OCI-LY7 (cell line): ENCODE measurements around the gene NEO1. TPM values are rescaled to one million over a fixed set of nuclear protein-coding genes. Genes with fewer than 3 reads are reported as not detected.

Source experiments
- BruUV-seq: library from RNA; stranded (reverse); fragments of 400-500 nt; replicated peaks from 2 replicates; lab custom pipeline; 2021; lab: Mats Ljungman, UMichigan
- CTCF ChIA-PET: fragments of 300-600 bp; sonication (Branson Sonifier 250); formaldehyde crosslinking; loops from one replicate; lab custom pipeline; 2022; ENCODE audit warnings: antibody characterized with exemption; ENCODE audit not compliant: unreplicated experiment; lab: Charles Lee
- POLR2A ChIA-PET: fragments of 300-600 bp; sonication (Branson Sonifier 250); formaldehyde crosslinking; loops from one replicate; lab custom pipeline; 2022; ENCODE audit warnings: antibody characterized with exemption; lab: Charles Lee
- DNase-seq: peaks from one replicate; pipeline ENCODE4 v3.0.0-alpha.2; 2015; ENCODE audit warnings: low spot score
- H2AFZ ChIP-seq: fragments of 200-600 bp; sonication (generic), shearing (Covaris generic); 2 replicates; pipeline ENCODE4 v1.6.1; 2014; ENCODE audit warnings: mild to moderate bottlenecking, antibody characterized with exemption, low read length, moderate library complexity
- H3K27ac ChIP-seq: fragments of 200-600 bp; sonication (generic); 2 replicates; pipeline ENCODE4 v1.5.1; 2014; ENCODE audit warnings: mixed run types, low read depth, mild to moderate bottlenecking, moderate library complexity, low read length, inconsistent platforms; ENCODE audit not compliant: poor library complexity, severe bottlenecking
- H3K36me3 ChIP-seq: fragments of 200-600 bp; sonication (generic); 2 replicates; pipeline ENCODE4 v1.6.1; 2014; ENCODE audit warnings: mild to moderate bottlenecking, antibody characterized with exemption, low read length, moderate library complexity, mixed read lengths; ENCODE audit not compliant: insufficient read depth
- H3K4me1 ChIP-seq: fragments of 200-600 bp; sonication (generic); 2 replicates; pipeline ENCODE4 v1.5.1; 2014; ENCODE audit warnings: mild to moderate bottlenecking, low read length; ENCODE audit not compliant: insufficient read depth, poor library complexity, severe bottlenecking
- H3K4me2 ChIP-seq: fragments of 200-600 bp; sonication (generic); 2 replicates; pipeline ENCODE4 v1.6.1; 2014; ENCODE audit warnings: mild to moderate bottlenecking, low read length
- H3K4me3 ChIP-seq: fragments of 200-600 bp; sonication (generic); 2 replicates; pipeline ENCODE4 v1.5.1; 2014; ENCODE audit warnings: mild to moderate bottlenecking, low read depth, low read length; ENCODE audit not compliant: poor library complexity, severe bottlenecking
- H3K79me2 ChIP-seq: fragments of 200-600 bp; sonication (generic); 2 replicates; pipeline ENCODE4 v1.6.1; 2016; ENCODE audit warnings: low read depth, mild to moderate bottlenecking, low read length, moderate library complexity, mixed read lengths; ENCODE audit not compliant: insufficient read depth
- H3K9me2 ChIP-seq: fragments of 200-600 bp; sonication (generic); 2 replicates; pipeline ENCODE4 v1.6.1; 2016; ENCODE audit warnings: mild to moderate bottlenecking, low read length, mixed read lengths; ENCODE audit not compliant: insufficient read depth
- H3K9me3 ChIP-seq: fragments of 200-600 bp; sonication (generic); 2 replicates; pipeline ENCODE4 v1.6.1; 2014; ENCODE audit warnings: mild to moderate bottlenecking, mixed run types, low read length, mixed read lengths
- H4K20me1 ChIP-seq: fragments of 200-600 bp; sonication (generic); 2 replicates; pipeline ENCODE4 v1.6.1; 2014; ENCODE audit warnings: mild to moderate bottlenecking, antibody characterized with exemption, low read length, moderate library complexity, mixed read lengths; ENCODE audit not compliant: insufficient read depth
- EZH2phosphoT487 ChIP-seq: fragments of 200-600 bp; sonication (generic); IDR thresholded peaks from 2 replicates; pipeline ENCODE4 v1.6.1; 2018; ENCODE audit warnings: low read depth, borderline replicate concordance, mild to moderate bottlenecking, mixed run types, antibody characterized with exemption, low read length, moderate library complexity, mixed read lengths
- intact Hi-C: fragments of 100-400 bp; cut with micrococcal nuclease; formaldehyde crosslinking; loops from one replicate; pipeline ENCODE4 v1.10.0; 2022; ENCODE audit not compliant: unreplicated experiment
- total RNA-seq, 2 experiments: library from RNA; depleted of rRNA in 1 of 2; stranded (reverse); fragments of >200 nt in 1 of 2; shearing (Covaris generic) in 1 of 2; gene quantifications; 2 replicates each; pipeline ENCODE4 v1.2.3, GENCODE V29; 2014 to 2022
- TF ChIP-seq, protein P1 (sequence below): fragments of 200-600 bp; sonication (generic); conservative IDR thresholded peaks from 2 replicates; pipeline ENCODE4 v1.5.1; 2014; ENCODE audit warnings: mild to moderate bottlenecking, antibody characterized with exemption, low read length, moderate library complexity, mixed read lengths

The NEO1 gene
- total RNA-seq, 2 experiments from 2014 or later: 3.0 TPM

DNA sequence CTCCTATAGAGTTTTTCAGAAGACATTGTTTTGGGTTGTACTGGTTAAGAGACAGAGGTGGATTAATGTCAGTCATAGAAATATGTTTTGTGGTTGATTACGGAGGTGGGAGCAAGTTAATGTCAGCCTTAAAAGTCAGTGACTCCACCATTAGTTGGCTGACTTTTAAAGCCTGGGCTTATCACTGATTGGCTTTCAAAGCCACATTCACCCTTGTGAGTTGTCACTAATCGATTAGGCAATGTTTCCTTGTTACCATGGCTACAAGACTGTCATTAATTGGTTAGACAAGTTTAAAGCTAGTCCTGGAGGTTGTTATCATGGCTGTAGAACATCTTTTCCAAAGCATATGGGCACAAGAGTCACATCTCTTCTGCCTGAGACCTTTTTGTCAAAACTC, 73.0 kb downstream of the NEO1 start:
- H3K9me2 ChIP-seq: no peaks in the 10 kb centered on the region
- H3K4me1 ChIP-seq: no peaks in the 10 kb centered on the region
- H4K20me1 ChIP-seq: no peaks in the 10 kb centered on the region
- ChIA-PET CTCF (no interaction called here), POLR2A (no interaction called here)
- no peak overlapping the region for H2AFZ ChIP-seq
- no peak overlapping the region for H3K4me3 ChIP-seq
- H3K27ac ChIP-seq: no peak overlapping the region
- no TSS peak for BruUV-seq
- H3K4me2 ChIP-seq: no peak overlapping the region
- intact Hi-C loops: no loop called here
- DNase-seq: no peak
- TF ChIP-seq, protein P1, sequence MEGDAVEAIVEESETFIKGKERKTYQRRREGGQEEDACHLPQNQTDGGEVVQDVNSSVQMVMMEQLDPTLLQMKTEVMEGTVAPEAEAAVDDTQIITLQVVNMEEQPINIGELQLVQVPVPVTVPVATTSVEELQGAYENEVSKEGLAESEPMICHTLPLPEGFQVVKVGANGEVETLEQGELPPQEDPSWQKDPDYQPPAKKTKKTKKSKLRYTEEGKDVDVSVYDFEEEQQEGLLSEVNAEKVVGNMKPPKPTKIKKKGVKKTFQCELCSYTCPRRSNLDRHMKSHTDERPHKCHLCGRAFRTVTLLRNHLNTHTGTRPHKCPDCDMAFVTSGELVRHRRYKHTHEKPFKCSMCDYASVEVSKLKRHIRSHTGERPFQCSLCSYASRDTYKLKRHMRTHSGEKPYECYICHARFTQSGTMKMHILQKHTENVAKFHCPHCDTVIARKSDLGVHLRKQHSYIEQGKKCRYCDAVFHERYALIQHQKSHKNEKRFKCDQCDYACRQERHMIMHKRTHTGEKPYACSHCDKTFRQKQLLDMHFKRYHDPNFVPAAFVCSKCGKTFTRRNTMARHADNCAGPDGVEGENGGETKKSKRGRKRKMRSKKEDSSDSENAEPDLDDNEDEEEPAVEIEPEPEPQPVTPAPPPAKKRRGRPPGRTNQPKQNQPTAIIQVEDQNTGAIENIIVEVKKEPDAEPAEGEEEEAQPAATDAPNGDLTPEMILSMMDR: no peak
- TF ChIP-seq EZH2phosphoT487: no peak
- no peaks in the 10 kb centered on the region for H3K9me3 ChIP-seq
- H3K79me2 ChIP-seq: no peaks in the 10 kb centered on the region
- no peaks in the 10 kb centered on the region for H3K36me3 ChIP-seq

- H4K20me1 ChIP-seq: no peaks in the 10 kb centered on the region
- H2AFZ ChIP-seq: no peak overlapping the region
- no peaks in the 10 kb centered on the region for H3K36me3 ChIP-seq
- TF ChIP-seq EZH2phosphoT487: no peak
- TF ChIP-seq, protein P1: peak; percentile 93
- CTCF ChIA-PET: no interaction called here
- BruUV-seq: no TSS peak
- peak; percentile 49 for DNase-seq
- no peak overlapping the region for H3K4me3 ChIP-seq
- H3K4me1 ChIP-seq: no peaks in the 10 kb centered on the region
- H3K9me3 ChIP-seq: no peaks in the 10 kb centered on the region
- intact Hi-C loops: no loop called here
- no peaks in the 10 kb centered on the region for H3K79me2 ChIP-seq
- no peaks in the 10 kb centered on the region for H3K9me2 ChIP-seq
- no peak overlapping the region for H3K4me2 ChIP-seq
- no peak overlapping the region for H3K27ac ChIP-seq
- POLR2A ChIA-PET: interaction anchor here (0.6 to 0.7 kb wide), 2 partner anchors 99 to 468 kb away, joined by 3 read pairs; no protein-coding TSS in a partner anchor
Measured at GRCh38 chr15:73127302-73127936, 75.2 kb downstream of the NEO1 start.

DNA sequence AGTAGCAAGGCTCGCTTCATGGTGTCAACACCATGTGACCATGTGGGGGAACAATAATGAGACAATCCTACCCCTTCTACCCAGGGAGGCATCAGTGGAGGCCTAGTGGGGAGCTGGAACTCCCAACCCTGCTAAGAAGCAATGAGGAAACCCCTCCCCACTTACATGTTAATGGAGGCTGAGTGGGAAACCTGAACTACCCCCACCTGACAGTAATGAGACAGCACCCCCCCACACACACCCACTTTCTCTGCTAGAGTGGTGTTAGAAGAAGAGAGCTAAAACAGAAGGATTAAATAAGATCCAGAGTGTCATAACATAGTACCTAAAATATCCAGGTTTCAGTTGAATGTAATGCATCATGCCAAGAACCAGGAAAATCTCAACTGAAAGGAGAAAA, 78.6 kb downstream of the NEO1 start:
- intact Hi-C loops: no loop called here
- TF ChIP-seq EZH2phosphoT487: no peak
- TF ChIP-seq, protein P1: no peak
- BruUV-seq: no TSS peak
- Histone ChIP-seq H3K4me3 (no peak overlapping the region), H3K4me2 (no peak overlapping the region), H3K4me1 (no peaks in the 10 kb centered on the region), H3K79me2 (no peaks in the 10 kb centered on the region), H3K36me3 (no peaks in the 10 kb centered on the region), H3K9me2 (no peaks in the 10 kb centered on the region), H3K9me3 (no peaks in the 10 kb centered on the region), H2AFZ (no peak overlapping the region), H3K27ac (no peak overlapping the region), H4K20me1 (no peaks in the 10 kb centered on the region)
- ChIA-PET POLR2A (no interaction called here), CTCF (no interaction called here)
- no peak for DNase-seq
